AG04449 (cell line): ENCODE data around the gene POPDC2.

Source experiments
- CTCF ChIA-PET: fragments of 350-600 bp; formaldehyde crosslinking; extraction: SDS; loops from one replicate; lab custom pipeline; 2021; ENCODE audit warnings: antibody characterized with exemption; lab: Yijun Ruan, JAX
- POLR2A ChIA-PET: fragments of 400-600, 350-600 bp; formaldehyde crosslinking; extraction: SDS; loops from one replicate; lab custom pipeline; 2020; ENCODE audit warnings: antibody characterized with exemption, inconsistent platforms; lab: Yijun Ruan, JAX
- DNase-seq: peaks from one replicate; pipeline ENCODE4 v3.0.0-alpha.2; 2010; ENCODE audit warnings: low read depth, low spot score
- H3K4me3 ChIP-seq: 2 replicates; pipeline ENCODE4 v1.5.1; 2011; ENCODE audit warnings: low read depth, mild to moderate bottlenecking, control low read depth, low read length
- TF ChIP-seq, protein P1 (sequence below): IDR thresholded peaks from one replicate; pipeline ENCODE4 v1.5.1; 2011; ENCODE audit warnings: mild to moderate bottlenecking, moderate library complexity, low read length, control low read depth, inconsistent platforms; ENCODE audit not compliant: insufficient read depth; ENCODE audit errors: missing control alignments

The POPDC2 gene

DNA sequence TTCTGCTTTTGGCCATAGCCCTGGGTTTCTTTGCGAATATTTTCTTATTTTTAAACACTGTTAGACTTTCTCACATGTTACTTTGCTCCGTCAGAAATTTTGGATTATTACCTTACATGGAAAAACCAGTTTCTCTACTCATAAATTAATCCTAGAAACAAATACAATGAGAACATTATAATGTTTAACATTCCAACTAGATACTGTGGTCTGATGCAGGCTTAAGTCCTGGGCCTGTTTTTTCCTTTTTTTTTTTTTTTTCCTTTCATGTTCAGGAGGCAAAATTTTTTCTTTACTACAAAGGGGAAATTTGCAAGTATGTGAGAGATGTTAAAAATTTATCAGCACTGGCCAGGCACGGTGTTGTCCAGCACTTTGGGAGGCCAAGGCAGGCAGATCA is 28.9 kb downstream of the POPDC2 start:
- TF ChIP-seq, protein P1, sequence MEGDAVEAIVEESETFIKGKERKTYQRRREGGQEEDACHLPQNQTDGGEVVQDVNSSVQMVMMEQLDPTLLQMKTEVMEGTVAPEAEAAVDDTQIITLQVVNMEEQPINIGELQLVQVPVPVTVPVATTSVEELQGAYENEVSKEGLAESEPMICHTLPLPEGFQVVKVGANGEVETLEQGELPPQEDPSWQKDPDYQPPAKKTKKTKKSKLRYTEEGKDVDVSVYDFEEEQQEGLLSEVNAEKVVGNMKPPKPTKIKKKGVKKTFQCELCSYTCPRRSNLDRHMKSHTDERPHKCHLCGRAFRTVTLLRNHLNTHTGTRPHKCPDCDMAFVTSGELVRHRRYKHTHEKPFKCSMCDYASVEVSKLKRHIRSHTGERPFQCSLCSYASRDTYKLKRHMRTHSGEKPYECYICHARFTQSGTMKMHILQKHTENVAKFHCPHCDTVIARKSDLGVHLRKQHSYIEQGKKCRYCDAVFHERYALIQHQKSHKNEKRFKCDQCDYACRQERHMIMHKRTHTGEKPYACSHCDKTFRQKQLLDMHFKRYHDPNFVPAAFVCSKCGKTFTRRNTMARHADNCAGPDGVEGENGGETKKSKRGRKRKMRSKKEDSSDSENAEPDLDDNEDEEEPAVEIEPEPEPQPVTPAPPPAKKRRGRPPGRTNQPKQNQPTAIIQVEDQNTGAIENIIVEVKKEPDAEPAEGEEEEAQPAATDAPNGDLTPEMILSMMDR: no peak
- no peak for DNase-seq
- no peak overlapping the region for H3K4me3 ChIP-seq
- ChIA-PET POLR2A (no interaction called here), CTCF (interaction anchor here (1.1 kb wide), 1 partner anchor 31 kb away, joined by 3 read pairs; no protein-coding TSS in a partner anchor)

DNA sequence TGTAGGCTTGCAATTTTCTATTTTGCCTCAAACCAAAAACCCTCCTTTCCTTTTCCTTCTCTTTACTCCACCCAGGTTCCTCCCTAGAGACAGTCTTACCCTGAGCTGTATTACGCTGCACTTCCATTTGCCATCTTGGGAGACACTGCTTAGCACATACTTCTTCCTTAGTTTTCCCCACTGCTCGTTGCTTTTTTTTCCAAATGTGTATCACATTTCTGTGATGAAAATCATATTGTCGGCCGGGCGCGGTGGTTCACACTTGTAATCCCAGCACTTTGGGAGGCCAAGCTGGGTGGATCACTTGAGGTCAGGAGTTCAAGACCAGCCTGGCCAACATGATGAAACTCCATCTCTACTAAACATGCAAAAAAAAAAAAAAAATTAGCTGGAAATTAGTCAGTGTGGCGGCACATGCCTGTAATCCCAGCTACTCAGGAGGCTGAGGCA is 29.5 kb downstream of the POPDC2 start:
- DNase-seq: no peak
- H3K4me3 ChIP-seq: no peak overlapping the region
- CTCF ChIA-PET: interaction anchor here (1.0 to 1.1 kb wide), 2 partner anchors 30 to 44 kb away, joined by 3 read pairs; no protein-coding TSS in a partner anchor
- TF ChIP-seq, protein P1: no peak
- POLR2A ChIA-PET: no interaction called here

DNA sequence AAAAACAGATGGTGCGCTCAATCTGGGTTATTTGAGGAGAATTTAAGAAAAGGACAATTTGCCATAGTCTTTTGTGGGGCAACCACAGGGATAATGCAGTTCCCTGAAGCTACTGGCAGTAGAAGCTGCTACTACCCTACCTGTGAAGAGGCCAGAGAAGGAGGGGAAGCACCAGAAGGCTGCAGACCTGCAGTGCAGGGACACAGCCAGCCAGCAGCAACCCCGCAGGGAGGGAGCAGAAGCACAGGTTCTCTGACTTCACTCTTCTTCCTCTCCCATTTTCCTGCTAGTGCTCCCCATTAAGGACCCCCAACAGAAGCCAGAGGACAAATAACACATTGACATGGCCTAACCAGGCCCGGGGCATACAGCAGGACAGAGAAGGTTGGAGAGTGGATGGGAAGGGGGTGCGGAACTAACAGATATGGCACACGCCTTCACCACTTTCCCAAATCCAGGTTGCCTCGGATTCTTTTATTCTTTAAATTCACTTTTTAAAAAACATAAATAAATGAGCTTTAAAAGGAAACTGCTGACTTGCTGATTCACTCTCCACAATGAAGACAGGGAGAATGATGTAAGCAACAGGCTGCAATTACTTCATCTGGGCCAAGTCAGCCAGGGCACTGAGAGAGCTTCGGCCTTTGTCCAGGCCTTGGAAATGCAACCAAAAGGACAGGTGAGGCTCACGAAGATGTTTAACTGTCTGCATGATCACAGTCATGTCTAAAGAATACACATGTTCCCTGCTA is 30.1 kb downstream of the POPDC2 start:
- H3K4me3 ChIP-seq: no peak overlapping the region
- CTCF ChIA-PET: interaction anchor here (1.0 to 1.1 kb wide), 2 partner anchors 30 to 45 kb away, joined by 3 read pairs; no protein-coding TSS in a partner anchor
- POLR2A ChIA-PET: no interaction called here
- no peak for DNase-seq
- TF ChIP-seq, protein P1: no peak

DNA sequence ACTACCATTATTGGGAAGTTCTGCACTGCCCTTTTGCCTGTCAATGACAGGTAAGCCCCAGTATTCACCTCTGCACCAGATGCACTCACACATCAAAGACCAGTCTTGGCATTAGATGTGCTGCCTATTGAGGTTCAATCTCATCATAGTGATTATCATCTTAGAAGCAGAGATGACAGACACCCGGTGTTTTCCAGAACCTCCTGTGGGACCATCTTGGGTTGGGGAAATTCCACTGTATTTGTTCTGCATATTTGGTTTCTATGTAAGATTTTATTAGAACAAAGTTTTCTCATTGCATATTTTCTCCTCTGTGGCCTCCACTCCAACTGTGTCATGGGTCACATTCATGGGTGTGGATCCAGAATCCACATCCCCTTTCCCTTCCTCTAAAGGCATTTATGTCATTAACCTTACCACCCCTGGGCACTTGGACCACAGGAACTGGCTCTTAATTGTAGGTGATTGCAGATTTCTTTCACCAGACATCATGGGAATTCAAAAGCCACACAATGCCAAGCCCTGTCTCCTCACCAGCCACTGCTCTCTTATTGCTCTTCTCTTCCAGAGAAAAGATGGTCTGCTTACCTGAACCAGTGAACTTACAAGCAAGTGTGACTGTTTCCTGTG is 31.5 kb downstream of the POPDC2 start:
- TF ChIP-seq, protein P1: no peak
- ChIA-PET POLR2A (no interaction called here), CTCF (interaction anchor here (1.0 kb wide), 1 partner anchor 25 kb away, joined by 3 read pairs; no protein-coding TSS in a partner anchor)
- DNase-seq: no peak
- no peak overlapping the region for H3K4me3 ChIP-seq

DNA sequence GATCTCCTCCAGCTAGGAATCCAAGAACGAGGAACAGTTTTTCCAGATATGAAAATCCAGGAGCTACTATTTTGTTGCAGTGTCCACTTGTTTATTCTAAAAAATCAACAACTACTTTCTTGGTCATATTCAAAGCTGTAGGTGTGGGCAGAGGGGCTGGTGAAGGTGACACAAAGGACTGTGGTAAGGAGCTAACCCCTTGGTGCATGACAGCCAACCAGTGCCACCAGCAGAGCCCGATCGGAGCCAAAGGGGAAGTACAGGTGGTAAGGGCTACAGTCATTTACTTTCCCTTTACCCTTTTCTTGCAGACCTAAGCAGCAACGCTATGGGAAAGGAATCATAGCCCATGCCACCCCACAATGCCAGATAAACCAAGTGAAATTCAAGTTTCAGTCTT is 32.0 kb downstream of the POPDC2 start:
- TF ChIP-seq, protein P1: no peak
- POLR2A ChIA-PET: no interaction called here
- CTCF ChIA-PET: interaction anchor here (1.0 kb wide), 1 partner anchor 25 kb away, joined by 3 read pairs; no protein-coding TSS in a partner anchor
- no peak overlapping the region for H3K4me3 ChIP-seq
- no peak for DNase-seq

DNA sequence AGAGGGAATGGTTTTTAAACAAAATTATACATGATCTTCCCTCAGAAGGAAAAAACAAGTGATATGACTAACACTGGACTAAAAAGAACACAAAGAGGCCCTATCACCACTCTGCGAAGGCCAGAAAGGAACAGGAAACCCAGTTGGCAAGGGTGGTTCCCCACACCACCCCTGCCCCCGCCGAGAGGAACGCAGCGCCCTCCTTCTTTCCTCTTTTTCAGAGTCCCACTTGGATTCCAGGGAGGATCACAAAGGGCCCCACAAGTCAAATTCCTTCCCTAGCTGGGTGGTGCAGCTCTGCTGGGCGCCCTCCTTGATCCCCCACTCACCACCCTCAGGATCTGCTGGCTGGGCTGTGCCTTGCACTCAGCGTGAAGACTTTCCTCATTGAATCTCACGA is 32.9 kb downstream of the POPDC2 start:
- POLR2A ChIA-PET: no interaction called here
- CTCF ChIA-PET: interaction anchor here (1.4 kb wide), 1 partner anchor 9 kb away, joined by 4 read pairs; no protein-coding TSS in a partner anchor
- TF ChIP-seq, protein P1: no peak
- no peak overlapping the region for H3K4me3 ChIP-seq
- DNase-seq: no peak
